GM19099 (cell line): ENCODE data around the gene CHD2.

Source experiments
- POLR2A ChIP-seq: IDR thresholded peaks from 3 replicates; pipeline ENCODE4 v1.6.1; 2011; ENCODE audit warnings: low read depth; ENCODE audit not compliant: insufficient read length; ENCODE audit errors: extremely low read depth

The CHD2 gene

DNA sequence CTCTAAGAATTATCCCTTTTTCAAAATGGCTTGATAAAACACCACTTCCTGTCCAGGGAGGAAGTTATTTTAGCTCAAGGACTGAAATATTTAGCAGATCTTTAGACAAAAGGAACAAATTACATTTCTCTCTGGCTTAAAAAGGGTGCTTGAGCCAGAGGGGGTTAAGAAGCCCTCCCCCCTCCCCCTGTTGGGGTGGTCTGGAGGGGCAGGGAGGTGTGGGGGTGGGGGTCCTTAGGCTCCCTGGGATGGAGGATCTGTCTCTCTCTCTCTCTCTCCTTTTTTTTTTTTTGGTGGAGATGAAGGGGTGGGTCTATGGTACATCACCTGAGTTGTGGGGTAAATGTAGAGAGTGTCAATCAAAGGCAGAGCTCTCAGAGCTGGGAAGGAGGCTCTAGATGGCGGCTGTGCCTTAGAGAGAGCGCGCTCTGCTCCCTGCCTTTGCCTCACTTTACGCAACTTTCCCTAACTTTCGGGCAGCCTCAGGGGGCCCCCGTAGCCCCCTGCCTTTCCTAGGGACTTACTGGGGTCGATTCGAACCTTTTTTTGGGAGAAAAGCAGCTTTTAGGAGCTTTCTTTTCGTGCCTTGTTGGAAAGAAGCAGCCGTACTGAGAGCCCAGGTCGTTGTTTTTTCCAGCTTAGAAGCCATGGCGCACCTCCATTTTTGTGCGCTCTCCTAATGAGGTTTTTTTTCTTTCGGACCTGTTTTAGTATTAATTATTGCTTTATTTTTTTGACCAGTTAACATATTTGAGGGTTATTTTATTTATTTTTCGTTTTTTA, at the start of gene CHD2:
Gene CHD2 (plus strand): TSS at position 377 of the 783 bp plus-strand sequence. CDS start 914 bp downstream, outside the sequence.
- peak; percentile 99 for TF ChIP-seq POLR2A

DNA sequence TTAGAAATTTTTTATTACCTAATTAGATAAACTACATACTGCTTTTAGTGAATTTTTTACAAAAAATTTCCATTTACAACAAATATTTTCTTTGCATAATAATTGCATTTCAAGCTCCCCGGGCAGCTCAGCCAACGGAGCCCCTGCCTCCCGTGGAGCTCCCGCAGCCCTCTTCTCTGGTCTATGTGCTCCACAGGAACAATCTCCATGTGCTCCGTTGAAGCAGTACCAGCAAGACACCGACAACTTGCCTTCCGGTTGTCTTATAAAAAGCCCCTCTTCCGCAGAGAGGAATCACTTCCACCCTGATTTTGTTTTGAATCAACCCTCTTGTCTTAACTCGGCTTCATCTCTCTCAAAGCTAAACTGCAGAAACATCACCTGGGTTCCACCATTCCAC, 46.9 kb upstream of the CHD2 start:
- TF ChIP-seq POLR2A = no peak

DNA sequence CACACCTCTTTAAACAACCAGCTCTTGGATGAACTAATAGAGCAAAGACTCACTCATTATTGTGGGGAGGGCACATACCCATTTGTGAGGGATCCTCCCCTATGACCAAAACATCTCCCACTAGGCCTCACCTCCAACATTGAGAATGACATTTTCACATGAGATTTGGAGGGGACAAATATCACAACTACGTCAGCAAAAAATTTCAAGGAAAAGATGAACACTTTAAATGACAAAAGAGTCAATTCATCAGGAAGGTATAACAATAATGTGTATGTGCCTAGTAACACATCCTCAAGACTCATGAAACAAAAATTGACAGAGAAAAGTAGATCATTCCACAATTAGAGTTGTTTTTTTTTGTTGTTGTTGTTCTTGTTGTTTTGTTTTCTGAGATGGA, 38.4 kb upstream of the CHD2 start:
- no peak for TF ChIP-seq POLR2A

DNA sequence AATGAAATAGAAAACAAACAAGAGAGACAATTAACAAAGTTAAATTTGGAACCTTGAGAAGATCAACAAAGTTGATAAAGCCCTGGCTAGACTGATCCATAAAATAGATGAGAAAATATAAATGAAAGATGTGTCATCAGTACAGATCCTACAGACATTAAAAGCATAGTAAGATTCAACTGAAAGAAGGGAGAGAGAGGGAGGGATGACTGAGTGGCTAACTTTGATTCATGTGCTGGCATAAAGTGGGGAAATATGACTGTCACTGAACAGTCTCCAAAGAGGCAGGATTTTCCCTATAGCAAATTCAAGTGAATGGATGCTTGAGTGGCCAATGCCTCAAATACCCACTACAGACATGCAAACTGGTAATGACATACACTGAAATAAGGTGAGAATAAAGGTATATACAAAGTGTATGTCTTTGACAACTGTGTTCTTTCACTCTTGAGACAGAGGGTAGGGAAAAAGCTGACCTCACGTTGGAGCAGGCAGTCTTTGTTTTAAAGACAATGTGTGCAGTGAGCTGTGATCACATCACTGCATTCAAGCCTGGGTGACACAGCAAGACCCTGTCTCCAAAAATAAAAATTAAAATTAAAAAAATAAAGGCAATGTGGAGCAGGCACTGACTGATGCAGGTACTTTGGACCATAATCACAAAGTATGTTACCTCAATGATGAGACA, 35.9 kb upstream of the CHD2 start:
- TF ChIP-seq POLR2A = no peak

DNA sequence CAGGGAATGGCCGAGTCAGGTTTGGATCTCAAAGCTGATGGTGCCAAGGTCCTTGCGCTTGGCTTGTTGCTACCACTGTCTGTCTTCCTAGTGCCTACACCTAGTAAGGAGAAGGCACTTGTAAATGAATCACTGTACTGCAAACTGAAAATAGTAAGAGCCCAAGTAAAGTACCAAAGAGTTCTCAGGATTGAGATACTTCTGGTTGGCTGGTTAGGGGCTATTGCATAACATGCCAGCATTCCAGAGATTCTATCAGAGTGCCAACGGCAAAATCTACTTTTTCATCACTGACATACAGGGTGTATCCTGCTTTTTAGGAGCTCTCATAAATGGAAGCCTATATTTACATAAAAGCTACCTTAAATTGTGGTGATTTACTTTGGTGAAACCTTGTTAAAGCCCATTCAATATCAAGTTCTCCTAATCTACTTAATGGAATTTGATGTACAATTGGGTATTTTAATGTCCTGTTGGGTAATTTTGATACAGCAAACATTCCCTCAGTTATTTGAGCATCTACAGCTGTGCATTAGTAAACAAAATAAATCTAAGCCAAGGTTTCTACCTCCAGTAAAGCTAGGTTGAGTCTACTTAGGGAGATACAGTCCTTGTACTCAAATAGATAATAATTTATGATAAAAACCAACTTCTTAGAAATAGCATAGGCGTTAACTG, 30.7 kb upstream of the CHD2 start:
- TF ChIP-seq POLR2A = no peak

DNA sequence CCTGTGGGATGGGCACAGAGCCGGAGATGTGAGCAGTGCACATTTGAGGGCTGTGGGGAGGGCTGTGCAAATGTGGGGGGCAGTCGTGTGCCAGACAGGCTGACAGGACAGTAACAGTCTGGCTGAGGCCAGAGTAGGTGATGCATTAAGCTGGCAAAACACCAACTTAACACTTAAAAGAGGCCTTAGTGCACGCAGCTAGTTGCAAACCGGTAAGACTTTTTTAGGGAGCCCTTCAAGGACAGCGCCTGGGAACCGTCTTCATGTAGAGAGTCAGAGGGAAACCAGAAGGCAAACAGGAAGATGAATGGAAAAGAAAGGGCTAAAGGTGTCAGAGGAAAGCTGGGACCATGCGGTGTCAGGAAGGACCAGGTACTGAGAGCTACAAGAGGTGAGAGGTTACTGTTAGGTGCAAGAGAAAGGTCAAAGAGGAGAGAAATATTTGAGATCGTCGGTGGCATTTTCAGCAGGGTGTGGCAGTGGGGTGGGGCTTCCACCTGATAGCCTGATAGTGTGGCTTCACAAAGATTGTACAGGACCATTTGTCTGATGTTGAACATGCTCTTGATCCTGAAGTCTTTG, 30.0 kb upstream of the CHD2 start:
- TF ChIP-seq POLR2A = no peak

DNA sequence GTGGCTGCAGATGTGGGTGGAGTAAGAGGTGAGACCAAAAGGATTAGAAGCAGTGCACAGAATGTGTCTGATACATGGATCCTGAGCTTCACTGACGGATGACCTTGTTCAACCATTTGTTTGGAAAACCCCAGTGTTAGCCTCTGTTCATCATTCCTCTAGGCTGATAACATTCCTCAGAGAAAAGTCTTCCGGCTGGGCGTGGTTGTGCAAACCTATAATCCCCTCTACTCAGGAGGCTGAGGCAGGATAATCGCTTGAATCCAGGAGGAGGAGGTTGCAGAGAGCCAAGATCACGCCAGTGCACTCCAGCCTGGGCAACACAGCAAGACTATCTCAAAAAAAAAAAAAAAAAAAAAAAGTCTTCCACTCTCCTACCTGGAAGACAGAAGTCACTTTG, 23.1 kb upstream of the CHD2 start:
- TF ChIP-seq POLR2A = no peak

DNA sequence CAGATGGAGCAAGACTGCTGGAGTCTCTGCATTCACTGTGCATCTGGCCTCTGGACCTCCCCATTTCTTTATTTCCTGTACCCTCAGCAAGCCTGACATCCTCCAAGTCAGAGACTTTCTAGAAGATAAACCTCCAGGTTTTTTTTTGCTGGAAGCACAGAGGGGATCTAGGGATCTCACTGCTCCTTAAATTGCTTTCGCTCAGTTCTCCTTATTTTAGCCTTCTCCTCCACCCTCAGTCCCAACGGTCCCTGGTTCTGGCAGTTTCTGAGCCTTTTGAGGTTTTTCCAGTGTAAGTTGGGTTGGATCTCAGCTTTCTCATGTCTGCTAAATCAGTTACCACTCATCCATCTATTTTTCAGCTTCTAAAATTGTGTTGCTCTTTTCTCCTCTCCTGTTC, 22.7 kb upstream of the CHD2 start:
- TF ChIP-seq POLR2A = no peak

DNA sequence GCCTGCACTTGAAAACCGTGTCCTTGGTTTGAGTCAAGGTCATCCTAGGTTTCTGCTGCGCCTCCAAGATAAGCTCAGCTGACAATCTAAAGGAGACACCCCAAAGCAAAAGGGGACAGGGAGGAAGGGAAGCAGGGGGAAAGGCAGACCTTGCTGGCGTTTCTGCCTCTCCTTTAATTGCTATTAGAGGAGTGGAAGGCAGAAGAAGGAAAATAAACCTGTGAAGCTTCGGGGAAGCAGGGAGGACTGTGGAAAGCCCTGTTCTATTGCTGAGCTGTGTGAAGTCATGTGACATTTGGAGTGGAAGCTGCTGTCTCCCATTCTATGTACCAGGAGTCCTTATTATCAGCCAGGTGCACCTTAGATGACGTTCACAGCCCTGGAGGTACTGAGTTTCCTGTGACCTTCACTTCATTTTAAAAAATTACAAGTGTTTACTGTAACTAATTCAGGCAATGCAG, 21.5 kb upstream of the CHD2 start:
- TF ChIP-seq POLR2A = no peak

DNA sequence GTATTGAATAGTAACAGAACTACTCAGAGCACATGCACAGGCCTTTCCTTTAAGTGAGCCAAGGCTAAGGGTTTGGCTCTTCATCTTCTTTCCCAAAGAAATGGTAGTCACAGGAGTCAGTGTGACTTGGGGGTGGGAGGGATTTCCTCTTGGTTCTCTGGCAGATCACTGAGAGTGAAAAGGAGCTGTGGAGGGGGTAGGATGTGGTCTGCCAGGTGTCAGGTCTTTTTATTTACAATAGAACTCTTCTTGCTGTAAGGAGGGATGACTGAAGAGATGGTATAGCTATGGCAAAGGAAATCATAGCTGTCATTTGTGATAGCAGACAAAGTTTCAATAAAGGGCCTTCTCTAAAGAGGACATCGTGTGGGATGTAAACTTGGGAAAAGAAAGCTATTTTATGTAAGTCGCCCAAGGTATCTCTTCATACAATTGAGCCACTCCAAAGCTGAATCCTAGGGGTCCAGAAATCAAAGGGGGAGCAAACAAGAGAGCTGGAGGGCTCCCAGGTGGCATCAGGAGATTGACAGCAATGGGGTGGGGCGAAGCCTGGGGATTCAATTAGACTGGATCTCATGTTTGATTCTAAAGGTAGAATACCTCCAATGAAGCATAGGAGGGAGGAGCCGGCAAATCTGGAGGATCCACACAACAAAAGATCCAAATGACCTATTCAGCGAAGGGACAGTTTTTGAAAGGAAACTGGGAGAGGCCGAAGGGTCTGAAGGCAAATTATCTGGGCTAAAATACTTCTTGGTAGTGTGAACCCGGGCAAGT, 20.0 kb upstream of the CHD2 start:
- TF ChIP-seq POLR2A = no peak

DNA sequence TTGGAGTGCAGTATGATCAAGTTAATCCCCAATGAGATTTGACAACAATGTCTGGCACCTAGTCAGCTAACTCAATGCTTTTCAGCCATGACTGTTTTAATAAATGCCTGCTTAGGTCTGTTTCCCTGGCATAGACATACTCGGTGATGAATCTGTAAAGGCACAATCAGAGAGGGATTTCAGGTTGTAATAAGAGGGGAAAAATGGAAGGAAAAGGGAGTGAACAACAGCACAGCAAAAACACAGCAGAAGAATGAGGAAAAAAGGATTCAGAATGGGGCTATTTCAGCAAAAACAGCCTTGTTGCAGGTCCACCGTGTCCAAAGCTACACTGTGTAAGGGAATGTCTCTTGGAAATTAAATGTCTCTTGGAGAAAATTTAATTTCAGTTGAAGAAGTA, 19.3 kb upstream of the CHD2 start:
- TF ChIP-seq POLR2A = no peak

DNA sequence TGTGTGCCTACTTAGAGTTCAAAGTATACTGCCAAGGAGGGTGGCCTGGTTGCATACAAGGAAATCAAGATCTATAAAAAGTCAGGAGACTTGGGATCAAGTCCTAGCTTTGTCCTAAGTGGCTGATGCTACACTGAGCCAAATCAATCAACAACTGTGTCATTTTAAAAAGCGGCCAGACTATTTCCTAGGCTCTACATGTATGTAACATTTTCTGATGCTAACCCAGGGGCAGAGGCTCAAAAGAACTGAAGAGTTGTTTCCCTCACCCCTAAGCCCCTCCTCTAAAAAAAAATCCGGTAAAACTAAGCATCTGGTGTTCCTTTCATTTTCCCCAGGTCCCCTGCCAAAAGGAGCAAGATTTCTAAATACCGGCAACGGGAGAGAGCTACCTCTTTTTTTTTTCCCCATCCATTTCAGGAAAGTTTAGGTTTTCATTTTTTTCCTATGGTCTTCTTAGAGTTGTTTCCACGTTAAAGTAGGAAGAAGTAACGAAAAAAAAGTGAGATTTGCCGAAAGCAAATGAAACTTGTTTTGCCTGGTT, 18.8 kb upstream of the CHD2 start:
- TF ChIP-seq POLR2A = no peak

DNA sequence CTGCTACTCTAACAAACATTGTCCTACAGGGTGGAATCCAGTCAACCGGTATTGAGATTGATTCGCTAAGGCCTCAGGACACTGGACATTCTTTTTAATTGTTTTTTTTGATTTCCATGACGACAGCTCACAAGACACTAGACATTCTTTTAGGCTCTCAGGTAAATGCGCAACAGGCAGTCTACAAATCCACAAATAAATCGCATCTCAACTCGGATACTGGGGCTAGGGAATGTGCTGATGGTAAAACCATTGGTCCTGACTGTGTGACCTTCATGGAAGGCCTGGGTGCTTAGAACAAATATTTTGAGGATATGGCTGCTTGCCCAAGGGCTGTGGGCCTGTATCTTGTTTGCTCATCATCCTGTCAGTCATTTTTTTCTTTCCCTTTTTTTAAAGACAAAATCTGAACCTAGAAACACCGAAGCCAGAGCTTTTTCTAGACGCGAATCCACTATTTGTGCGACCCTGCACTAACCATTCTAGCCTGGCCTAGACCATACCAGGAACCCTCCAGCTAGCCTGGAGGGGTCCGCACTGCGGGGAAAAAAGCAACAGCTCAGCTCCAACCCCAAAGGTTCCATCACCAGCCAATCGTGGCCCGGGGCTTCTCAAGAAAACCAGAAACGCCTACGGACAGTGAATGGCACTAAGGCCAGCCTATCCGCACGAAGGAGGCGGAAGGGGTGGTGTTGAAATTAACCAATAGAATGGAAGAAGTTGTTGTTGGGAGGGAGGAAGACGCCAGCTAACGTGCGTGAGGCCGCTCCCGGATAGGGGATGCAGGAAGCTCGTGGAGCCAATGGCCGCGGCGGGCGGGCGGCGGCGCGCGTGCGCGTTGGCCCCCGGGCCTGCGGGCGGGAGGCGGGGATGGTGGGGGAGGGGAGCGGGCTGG, 18.1 kb upstream of the CHD2 start:
- TF ChIP-seq POLR2A = peak; percentile 98

DNA sequence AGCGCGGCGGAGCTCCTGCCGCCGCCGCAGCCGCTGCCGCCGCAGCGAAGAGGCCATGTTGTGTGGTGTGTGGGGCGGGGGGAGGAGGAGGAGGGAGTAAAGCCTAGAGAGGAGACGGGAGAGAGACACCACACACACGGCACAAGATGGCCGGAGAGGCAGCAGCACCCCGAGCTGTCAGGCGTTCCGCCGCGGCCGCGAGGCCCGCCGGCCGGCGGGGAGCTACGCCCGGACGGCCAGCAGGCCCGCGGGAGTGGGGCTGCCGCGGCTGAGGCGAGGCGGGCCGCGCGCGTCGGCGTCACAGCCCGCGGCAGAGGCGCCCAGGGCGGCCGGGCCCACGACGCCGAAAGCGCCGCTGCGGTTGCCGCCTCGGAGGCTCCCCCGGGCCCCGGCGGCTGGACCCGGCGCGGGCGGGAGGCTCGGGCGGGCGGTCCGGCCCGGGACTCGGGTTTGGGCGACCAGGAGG, 17.4 kb upstream of the CHD2 start:
- TF ChIP-seq POLR2A = peak; percentile 98
